Measurements from ENCODE around the gene SH3BGRL3.

- TF ChIP-seq TAF1 (IDR thresholded peaks at IDR 0.05; ENCODE audit: low read depth, low read length) (no peak), POLR2AphosphoS5 (IDR thresholded peaks at IDR 0.05; ENCODE audit: low read depth, low read length) (no peak), POLR2A (IDR thresholded peaks at IDR 0.05; ENCODE audit: low read depth, low read length) (no peak), PAX5 (IDR thresholded peaks at IDR 0.05; ENCODE audit: insufficient read depth, low read length, severe bottlenecking) (no peak)
Observed at GRCh38 chr1:26269198-26269550, 10.7 kb upstream of the SH3BGRL3 start.
